ENCODE measurements around the gene RNF115. TPM values are rescaled to one million over a fixed set of nuclear protein-coding genes. Genes with fewer than 3 reads are reported as not detected.

RNF115 gene
- total RNA-seq, 2 donors from 2014 or later: 42.8 to 44.6 TPM

- H3K9me3 ChIP-seq: no peaks in the 10 kb centered on the region
- H3K27ac ChIP-seq: peak overlapping the region; percentile 34 to 78
- no peaks in the 10 kb centered on the region for H3K27me3 ChIP-seq
- peaks cover 0 to 38% of the 10 kb centered on the region in 2 donors for H3K4me1 ChIP-seq
- H3K4me3 ChIP-seq: no peak overlapping the region
- TF ChIP-seq CTCF (IDR thresholded peaks at IDR 0.05): no peak
- H3K36me3 ChIP-seq: no peaks in the 10 kb centered on the region
- DNase-seq (ENCODE audit: low spot score): no peak
Observed at GRCh38 chr1:145785547-145785946, 38.3 kb downstream of the RNF115 start.

DNA sequence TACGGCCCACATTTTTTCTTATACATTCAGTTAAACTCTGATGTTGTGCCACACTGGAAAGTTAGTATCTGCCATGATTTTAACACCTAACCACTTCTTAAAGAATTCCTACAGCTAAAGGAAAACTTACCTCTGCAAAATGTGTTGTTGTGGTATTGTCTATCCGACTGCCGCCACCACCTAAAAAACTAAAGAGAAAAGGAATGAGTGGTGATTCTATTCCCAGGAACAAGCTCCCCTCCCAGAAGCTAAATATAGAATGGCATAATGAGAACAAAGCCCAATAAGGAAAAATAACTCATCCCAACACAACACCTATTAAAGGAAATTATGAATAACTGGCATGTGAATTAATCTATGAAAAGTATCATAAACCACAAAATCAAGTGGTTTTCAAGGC lies 39.5 kb downstream of the RNF115 start:
- peaks cover 0 to 38% of the 10 kb centered on the region in 2 donors for H3K4me1 ChIP-seq
- H3K36me3 ChIP-seq: no peaks in the 10 kb centered on the region
- H3K27me3 ChIP-seq: no peaks in the 10 kb centered on the region
- H3K4me3 ChIP-seq: peak overlapping the region; percentile 35 to 40
- DNase-seq (ENCODE audit: low spot score): no peak
- no peaks in the 10 kb centered on the region for H3K9me3 ChIP-seq
- TF ChIP-seq CTCF (IDR thresholded peaks at IDR 0.05): no peak
- peak overlapping the region; percentile 68 to 78 for H3K27ac ChIP-seq

GRCh38 chr1:145782272-145783099 lies 41.4 kb downstream of the RNF115 start:
- Histone ChIP-seq H3K4me1 (peaks cover 0 to 43% of the 10 kb centered on the region in 2 donors), H3K36me3 (no peaks in the 10 kb centered on the region)
- no peak for TF ChIP-seq CTCF (IDR thresholded peaks at IDR 0.05)

GRCh38 chr1:145778146-145778540 lies 45.8 kb downstream of the RNF115 start:
- H3K27ac ChIP-seq: peak overlapping the region; percentile 57 to 58
- no peaks in the 10 kb centered on the region for H3K36me3 ChIP-seq

More at GRCh38 chr1:145782272-145783099, 41.4 kb downstream of the RNF115 start:
- Histone ChIP-seq H3K4me3 (peak overlapping the region; percentile 35 to 40), H3K27me3 (no peaks in the 10 kb centered on the region), H3K9me3 (no peaks in the 10 kb centered on the region), H3K27ac (peak overlapping the region; percentile 68 to 78)
- DNase-seq (ENCODE audit: low spot score): no peak

GRCh38 chr1:145777357-145778145 lies 46.3 kb downstream of the RNF115 start:
- Histone ChIP-seq H3K4me3 (no peak overlapping the region), H3K36me3 (peaks cover under 1% of the 10 kb centered on the region), H3K4me1 (peaks cover 0 to 24% of the 10 kb centered on the region in 2 donors), H3K27ac (peak overlapping the region; percentile 57 to 58), H3K9me3 (no peaks in the 10 kb centered on the region), H3K27me3 (no peaks in the 10 kb centered on the region)
- DNase-seq (ENCODE audit: low spot score): no peak
- TF ChIP-seq CTCF (IDR thresholded peaks at IDR 0.05): no peak

More at GRCh38 chr1:145778146-145778540, 45.8 kb downstream of the RNF115 start:
- no peak overlapping the region for H3K4me3 ChIP-seq
- peaks cover 0 to 24% of the 10 kb centered on the region in 2 donors for H3K4me1 ChIP-seq
- H3K27me3 ChIP-seq: no peaks in the 10 kb centered on the region
- no peak for DNase-seq (ENCODE audit: low spot score)
- H3K9me3 ChIP-seq: no peaks in the 10 kb centered on the region
- TF ChIP-seq CTCF (IDR thresholded peaks at IDR 0.05): no peak

Measured in right atrium auricular region (tissue), 2 donors.